Hindlimb muscle (tissue), 1 donor: ENCODE results near the gene YTHDF2. TPM values are rescaled to one million over a fixed set of nuclear protein-coding genes. Genes with fewer than 3 reads are reported as not detected.
"Not testable (repeated sequence)": the region's sequence is repeated elsewhere in the genome, so short reads cannot be mapped to it uniquely, and the experiment has no call there.

ENCODE experiments used
- DNase-seq: peaks from one replicate; pipeline ENCODE4 v3.0.0-alpha.2; 2013
- polyA plus RNA-seq: library from polyadenylated mRNA; unstranded; fragments of 120-200 nt; gene quantifications from one replicate; pipeline ENCODE4 v1.2.1, GENCODE V29; 2013; ENCODE audit not compliant: insufficient read length

YTHDF2 gene
- polyA plus RNA-seq, 1 donor = 49.4 TPM

GRCh38 chr1:28761189-28761588 lies 24.4 kb downstream of the YTHDF2 start:
- no peak for DNase-seq

GRCh38 chr1:28766532-28767183 lies 29.9 kb downstream of the YTHDF2 start:
- DNase-seq = no peak

GRCh38 chr1:28770601-28771165 lies 33.9 kb downstream of the YTHDF2 start:
- DNase-seq = no peak

GRCh38 chr1:28771921-28772320 lies 35.2 kb downstream of the YTHDF2 start:
- not testable (repeated sequence) for DNase-seq

GRCh38 chr1:28773105-28773504 lies 36.4 kb downstream of the YTHDF2 start:
- DNase-seq = no peak

- peak; percentile 75 for DNase-seq
Measured at GRCh38 chr1:28775121-28775942, 38.6 kb downstream of the YTHDF2 start.

GRCh38 chr1:28776341-28776740 lies 39.6 kb downstream of the YTHDF2 start:
- DNase-seq = no peak

- DNase-seq = no peak
Measured at GRCh38 chr1:28778021-28778420, 41.3 kb downstream of the YTHDF2 start.

- no peak for DNase-seq
Measured at GRCh38 chr1:28779751-28780408, 43.1 kb downstream of the YTHDF2 start.

GRCh38 chr1:28781305-28781704 lies 44.6 kb downstream of the YTHDF2 start:
- no peak for DNase-seq

GRCh38 chr1:28782011-28782410 lies 45.3 kb downstream of the YTHDF2 start:
- no peak for DNase-seq

- no peak for DNase-seq
Measured at GRCh38 chr1:28783363-28783762, 46.6 kb downstream of the YTHDF2 start.

GRCh38 chr1:28789412-28789811 lies 52.7 kb downstream of the YTHDF2 start:
- no peak for DNase-seq

- no peak for DNase-seq
Measured at GRCh38 chr1:28789816-28790215, 53.1 kb downstream of the YTHDF2 start.

GRCh38 chr1:28790377-28791035 lies 53.8 kb downstream of the YTHDF2 start:
- no peak for DNase-seq

- DNase-seq = not testable (repeated sequence)
Measured at GRCh38 chr1:28791929-28792328, 55.2 kb downstream of the YTHDF2 start.

- DNase-seq = no peak
Measured at GRCh38 chr1:28792644-28793121, 55.9 kb downstream of the YTHDF2 start.

GRCh38 chr1:28794582-28794981 lies 57.8 kb downstream of the YTHDF2 start:
- DNase-seq = not testable (repeated sequence)

GRCh38 chr1:28796352-28797211 lies 59.8 kb downstream of the YTHDF2 start:
- no peak for DNase-seq

GRCh38 chr1:28800324-28800723 lies 63.6 kb downstream of the YTHDF2 start:
- DNase-seq = no peak

- DNase-seq = no peak
Measured at GRCh38 chr1:28801461-28801860, 64.7 kb downstream of the YTHDF2 start.
